ENCODE data around the gene VRK2.
"Not testable (repeated sequence)": the region's sequence is repeated elsewhere in the genome, so short reads cannot be mapped to it uniquely, and the experiment has no call there.

Gene VRK2

GRCh38 chr2:58107803-58108710 is 61.5 kb downstream of the VRK2 start:
- peak; percentile 94 for DNase-seq (ENCODE audit: low read depth)

- no peak for DNase-seq (ENCODE audit: low read depth)
Observed at GRCh38 chr2:58109481-58109880, 62.9 kb downstream of the VRK2 start.

GRCh38 chr2:58110765-58111164 is 64.2 kb downstream of the VRK2 start:
- no peak for DNase-seq (ENCODE audit: low read depth)

GRCh38 chr2:58113563-58113962 is 67.0 kb downstream of the VRK2 start:
- DNase-seq (ENCODE audit: low read depth), result not testable (repeated sequence)

- no peak for DNase-seq (ENCODE audit: low read depth)
Observed at GRCh38 chr2:58120626-58121229, 74.1 kb downstream of the VRK2 start.

- DNase-seq (ENCODE audit: low read depth), result no peak
Observed at GRCh38 chr2:58122040-58122439, 75.4 kb downstream of the VRK2 start.

- DNase-seq (ENCODE audit: low read depth), result no peak
Observed at GRCh38 chr2:58122540-58122939, 75.9 kb downstream of the VRK2 start.

GRCh38 chr2:58127111-58127510 is 80.5 kb downstream of the VRK2 start:
- DNase-seq (ENCODE audit: low read depth), result no peak

GRCh38 chr2:58130238-58130637 is 83.6 kb downstream of the VRK2 start:
- no peak for DNase-seq (ENCODE audit: low read depth)

- peak; percentile 91 for DNase-seq (ENCODE audit: low read depth)
Observed at GRCh38 chr2:58131191-58132011, 84.8 kb downstream of the VRK2 start.

- DNase-seq (ENCODE audit: low read depth), result no peak
Observed at GRCh38 chr2:58133395-58133794, 86.8 kb downstream of the VRK2 start.

- DNase-seq (ENCODE audit: low read depth), result no peak
Observed at GRCh38 chr2:58135861-58136260, 89.3 kb downstream of the VRK2 start.

GRCh38 chr2:58137221-58137620 is 90.6 kb downstream of the VRK2 start:
- DNase-seq (ENCODE audit: low read depth), result peak; percentile 82

GRCh38 chr2:58137856-58138255 is 91.2 kb downstream of the VRK2 start:
- peak; percentile 24 for DNase-seq (ENCODE audit: low read depth)

- DNase-seq (ENCODE audit: low read depth), result peak; percentile 19
Observed at GRCh38 chr2:58138396-58139030, 91.9 kb downstream of the VRK2 start.

GRCh38 chr2:58140508-58141072 is 94.0 kb downstream of the VRK2 start:
- no peak for DNase-seq (ENCODE audit: low read depth)

GRCh38 chr2:58145769-58146168 is 99.2 kb downstream of the VRK2 start:
- DNase-seq (ENCODE audit: low read depth), result not testable (repeated sequence)

- DNase-seq (ENCODE audit: low read depth), result peak; percentile 35
Observed at GRCh38 chr2:58146707-58147106, 100.1 kb downstream of the VRK2 start.

- no peak for DNase-seq (ENCODE audit: low read depth)
Observed at GRCh38 chr2:58155160-58155778, 108.7 kb downstream of the VRK2 start.

GRCh38 chr2:58156780-58157179 is 110.2 kb downstream of the VRK2 start:
- peak; percentile 12 for DNase-seq (ENCODE audit: low read depth)

GRCh38 chr2:58157754-58158153 is 111.1 kb downstream of the VRK2 start:
- DNase-seq (ENCODE audit: low read depth), result no peak
